GM19025 (cell line): ENCODE results near the gene ZNF10.

Experiments used
- ATAC-seq: cut with Tn5 transposase; IDR thresholded peaks from one replicate; pipeline ENCODE4 v1.9.1; 2021; ENCODE audit warnings: mild to moderate bottlenecking, low read depth, moderate library complexity; ENCODE audit not compliant: unreplicated experiment

Gene ZNF10

DNA sequence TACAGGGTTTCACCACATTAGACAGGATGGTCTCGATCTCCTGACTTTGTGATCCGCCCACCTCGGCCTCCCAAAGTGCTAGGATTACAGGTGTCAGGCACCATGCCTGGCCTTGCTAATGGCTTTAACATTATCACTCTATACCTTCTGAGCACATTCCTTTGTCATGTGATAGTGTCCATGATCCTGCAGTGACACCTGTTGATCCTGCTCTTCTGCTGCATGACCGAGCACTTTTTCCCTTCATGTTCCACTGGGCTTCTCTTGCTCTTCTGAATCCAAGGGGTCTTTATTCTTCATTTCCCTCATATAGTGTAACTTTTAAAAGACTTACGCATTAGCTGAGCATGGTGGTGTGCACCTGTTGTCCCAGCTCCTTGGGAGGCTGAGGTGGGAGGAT is 62.4 kb downstream of the ZNF10 start:
- no peak for ATAC-seq

DNA sequence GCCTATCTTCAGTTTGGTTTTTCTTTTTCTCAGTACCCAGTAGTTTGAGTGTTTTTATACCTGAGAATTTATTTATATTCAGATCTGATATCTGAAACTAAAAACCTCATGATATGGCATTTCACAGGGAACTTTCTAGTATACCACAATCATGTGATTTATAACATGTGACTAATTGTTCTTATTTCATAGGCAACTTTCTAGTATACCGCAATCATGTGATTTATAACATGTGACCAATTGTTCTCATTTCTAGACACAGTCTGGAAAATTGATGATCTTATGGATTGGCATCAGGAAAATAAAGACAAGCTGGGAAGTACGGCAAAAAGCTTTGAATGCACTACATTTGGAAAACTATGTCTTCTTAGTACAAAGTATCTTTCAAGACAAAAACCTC is 71.5 kb downstream of the ZNF10 start:
- ATAC-seq: no peak

DNA sequence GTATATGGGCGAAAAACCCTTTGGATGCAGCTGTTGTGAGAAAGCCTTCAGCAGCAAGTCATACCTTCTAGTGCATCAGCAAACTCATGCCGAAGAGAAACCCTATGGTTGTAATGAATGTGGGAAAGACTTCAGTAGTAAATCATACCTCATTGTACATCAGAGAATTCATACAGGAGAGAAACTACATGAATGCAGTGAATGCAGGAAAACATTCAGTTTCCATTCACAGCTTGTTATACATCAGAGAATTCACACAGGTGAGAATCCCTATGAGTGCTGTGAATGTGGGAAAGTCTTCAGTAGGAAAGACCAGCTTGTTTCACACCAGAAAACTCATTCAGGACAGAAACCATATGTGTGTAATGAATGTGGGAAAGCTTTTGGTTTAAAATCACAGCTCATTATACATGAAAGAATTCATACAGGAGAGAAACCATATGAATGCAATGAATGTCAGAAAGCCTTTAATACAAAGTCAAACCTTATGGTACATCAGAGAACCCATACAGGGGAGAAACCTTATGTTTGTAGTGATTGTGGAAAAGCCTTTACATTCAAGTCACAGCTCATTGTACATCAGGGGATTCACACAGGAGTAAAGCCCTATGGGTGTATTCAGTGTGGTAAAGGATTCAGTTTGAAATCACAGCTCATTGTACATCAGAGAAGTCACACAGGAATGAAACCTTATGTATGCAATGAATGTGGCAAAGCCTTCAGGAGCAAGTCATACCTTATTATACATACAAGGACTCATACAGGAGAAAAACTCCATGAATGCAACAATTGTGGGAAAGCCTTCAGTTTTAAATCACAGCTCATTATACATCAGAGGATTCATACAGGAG is 72.3 kb downstream of the ZNF10 start:
- no peak for ATAC-seq

DNA sequence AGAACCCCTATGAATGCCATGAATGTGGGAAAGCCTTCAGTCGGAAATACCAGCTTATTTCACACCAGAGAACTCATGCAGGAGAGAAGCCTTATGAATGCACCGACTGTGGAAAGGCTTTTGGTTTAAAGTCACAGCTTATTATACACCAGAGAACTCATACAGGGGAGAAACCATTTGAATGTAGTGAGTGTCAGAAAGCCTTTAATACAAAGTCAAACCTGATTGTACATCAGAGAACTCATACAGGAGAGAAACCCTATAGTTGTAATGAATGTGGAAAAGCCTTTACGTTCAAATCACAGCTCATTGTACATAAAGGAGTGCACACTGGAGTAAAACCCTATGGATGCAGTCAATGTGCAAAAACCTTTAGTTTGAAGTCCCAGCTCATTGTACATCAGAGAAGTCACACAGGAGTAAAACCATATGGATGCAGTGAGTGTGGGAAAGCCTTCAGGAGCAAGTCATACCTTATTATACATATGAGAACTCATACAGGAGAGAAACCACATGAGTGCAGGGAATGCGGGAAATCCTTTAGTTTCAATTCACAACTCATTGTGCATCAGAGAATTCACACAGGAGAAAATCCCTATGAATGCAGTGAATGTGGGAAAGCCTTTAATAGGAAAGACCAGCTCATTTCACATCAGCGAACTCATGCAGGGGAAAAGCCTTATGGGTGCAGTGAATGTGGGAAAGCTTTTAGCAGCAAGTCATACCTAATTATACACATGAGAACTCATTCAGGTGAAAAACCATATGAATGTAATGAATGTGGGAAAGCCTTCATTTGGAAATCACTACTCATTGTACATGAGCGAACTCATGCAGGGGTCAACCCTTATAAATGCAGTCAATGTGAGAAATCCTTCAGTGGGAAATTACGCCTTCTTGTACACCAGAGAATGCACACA is 73.2 kb downstream of the ZNF10 start:
- ATAC-seq: no peak

DNA sequence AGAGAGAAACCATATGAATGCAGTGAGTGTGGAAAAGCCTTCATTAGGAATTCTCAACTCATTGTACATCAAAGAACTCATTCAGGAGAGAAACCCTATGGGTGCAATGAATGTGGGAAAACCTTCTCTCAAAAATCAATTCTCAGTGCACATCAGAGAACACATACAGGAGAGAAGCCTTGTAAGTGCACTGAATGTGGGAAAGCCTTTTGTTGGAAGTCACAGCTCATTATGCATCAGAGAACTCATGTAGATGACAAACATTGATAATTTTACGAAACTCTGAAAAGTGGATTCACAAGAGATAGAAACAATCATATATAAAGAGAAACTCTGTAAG is 73.8 kb downstream of the ZNF10 start:
- ATAC-seq: no peak

DNA sequence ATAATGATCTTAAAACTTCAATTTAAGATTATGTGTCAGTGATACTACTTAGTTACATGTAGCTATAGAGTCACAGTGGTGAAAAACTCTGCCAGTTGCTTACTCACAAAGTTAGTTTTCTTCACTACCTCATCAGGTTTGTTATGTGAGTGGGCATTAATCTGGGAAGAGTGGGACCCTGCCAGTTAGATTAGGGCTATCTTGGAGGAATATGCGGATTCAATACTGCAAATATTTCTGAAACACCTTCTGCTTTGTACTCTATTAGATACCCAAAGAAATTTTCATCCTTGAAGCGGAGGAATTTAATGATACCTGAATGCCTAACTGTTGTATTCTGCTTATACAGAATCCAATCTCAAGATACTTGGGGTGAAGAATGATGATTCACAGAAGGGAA is 76.0 kb downstream of the ZNF10 start:
- ATAC-seq: no peak
